Hepatic stellate cell (primary cell): Measurements from ENCODE around the gene CTNND1.

Experiments
- DNase-seq: peaks from one replicate; pipeline ENCODE4 v3.0.0; 2011; ENCODE audit warnings: low spot score

CTNND1 gene

DNA sequence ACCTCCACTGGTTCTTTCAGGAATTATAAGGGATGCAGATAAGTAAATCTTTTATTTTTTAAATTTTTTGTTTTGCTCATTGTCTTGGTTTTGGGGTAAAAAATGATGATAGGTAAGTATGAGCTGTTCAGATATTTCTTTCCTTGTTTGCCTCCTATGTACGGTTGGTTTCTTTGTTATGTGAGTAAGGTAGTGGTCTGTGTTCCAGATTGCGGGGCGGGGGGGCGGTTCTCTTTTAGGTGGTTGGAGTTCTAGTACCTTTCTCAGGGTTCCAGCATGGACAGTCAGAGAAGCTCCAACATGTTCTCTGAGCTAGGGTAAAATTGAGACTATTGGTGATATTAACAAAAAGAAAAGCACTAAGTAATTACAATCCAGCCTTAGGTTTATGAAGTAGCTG lies 2.4 kb downstream of the CTNND1 start:
- DNase-seq, result no peak

DNA sequence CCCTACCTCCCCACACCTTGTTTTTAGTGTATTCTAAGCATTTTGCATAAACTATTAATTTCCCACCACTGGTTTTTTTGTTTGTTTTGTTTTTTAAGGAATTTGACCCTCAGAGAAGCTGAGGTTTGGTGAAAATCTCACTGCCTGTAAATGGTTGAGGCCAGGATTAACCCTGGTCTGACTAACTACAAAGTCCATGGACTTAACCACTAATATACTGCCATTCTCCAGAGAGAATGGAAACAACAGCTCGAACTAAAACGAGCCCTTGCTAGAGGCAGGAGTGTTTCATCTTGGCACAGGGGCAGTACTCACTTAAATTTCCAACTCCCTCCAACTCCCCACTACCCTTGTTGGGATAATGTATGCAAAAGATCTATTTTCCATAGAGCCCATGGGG lies 3.0 kb downstream of the CTNND1 start:
- DNase-seq, result no peak

DNA sequence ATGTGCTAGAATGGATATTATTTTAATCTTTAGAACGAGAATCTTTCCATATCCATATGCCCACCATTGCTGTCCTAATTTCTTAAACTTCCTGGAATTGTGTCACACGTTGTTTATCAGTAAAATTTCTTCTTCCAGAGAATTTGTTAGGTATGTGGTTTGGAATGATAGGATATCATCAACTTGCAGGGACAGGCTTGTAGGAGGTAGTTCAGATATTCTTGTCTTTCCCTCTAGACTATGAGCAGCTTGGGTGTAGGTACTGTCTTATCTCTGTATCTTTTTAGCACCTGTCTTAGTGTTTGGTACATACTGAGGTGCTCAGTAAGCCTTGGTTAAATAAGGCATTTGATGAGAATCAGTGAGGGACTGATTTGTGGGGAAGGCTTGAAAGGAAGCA lies 3.4 kb downstream of the CTNND1 start:
- DNase-seq, result no peak

DNA sequence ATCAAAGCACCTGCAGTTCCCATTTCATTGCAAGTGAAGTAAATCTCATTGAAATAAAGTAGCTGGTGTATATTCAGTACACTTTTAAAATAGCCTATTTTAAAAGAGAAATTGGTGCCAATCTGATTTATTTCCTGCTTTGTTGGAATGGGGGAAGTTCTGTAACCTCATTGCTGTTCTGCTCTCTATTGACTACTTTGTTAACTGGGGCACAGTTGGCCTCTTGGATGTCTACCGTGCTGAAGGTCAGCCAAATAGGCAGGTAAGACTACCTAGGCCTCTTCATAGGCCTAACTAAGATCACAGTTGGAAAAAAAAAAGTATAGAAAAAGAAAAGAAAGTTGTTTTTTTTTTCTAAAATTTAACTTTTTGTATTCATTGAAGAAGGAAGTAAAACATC lies 9.2 kb downstream of the CTNND1 start:
- DNase-seq, result no peak

DNA sequence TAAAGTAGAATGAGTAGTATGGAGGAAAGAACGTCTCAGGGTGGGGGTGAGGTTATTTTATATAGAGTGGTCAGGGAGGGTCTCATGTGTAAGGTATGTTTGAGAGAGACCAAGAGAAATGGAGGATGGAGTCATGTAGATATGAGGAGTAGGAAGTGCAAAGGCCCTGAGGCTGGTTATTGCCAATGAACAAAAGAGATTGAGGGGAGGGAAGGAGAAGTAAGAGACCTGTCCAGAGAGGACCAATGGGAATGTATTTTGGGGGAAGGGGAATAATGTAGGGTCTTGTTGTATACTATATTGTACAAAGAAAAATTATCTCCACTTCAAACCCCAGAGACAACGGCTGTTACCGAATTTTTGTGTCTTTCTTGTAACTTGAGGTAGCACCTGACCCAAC lies 9.8 kb downstream of the CTNND1 start:
- no peak for DNase-seq

DNA sequence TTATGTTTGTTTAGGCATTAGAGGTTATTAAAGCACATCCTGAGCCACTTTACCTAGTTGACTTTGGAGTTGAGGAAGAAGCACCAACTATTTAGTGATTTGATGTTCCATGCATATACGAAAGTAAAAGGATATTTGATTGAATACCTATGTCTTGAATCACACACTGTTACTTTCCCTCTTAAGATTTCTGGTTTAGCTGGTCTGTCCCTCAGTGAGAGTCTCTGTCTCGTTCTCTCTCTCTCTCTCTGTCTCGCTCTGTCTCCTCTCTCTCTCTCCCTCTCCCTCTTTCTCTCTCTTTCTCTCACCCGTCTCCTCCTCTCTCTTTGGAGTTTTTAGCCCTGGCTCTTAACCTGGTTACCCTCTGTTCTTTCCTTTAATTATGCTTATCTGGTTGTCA lies 11.0 kb downstream of the CTNND1 start:
- DNase-seq, result no peak

DNA sequence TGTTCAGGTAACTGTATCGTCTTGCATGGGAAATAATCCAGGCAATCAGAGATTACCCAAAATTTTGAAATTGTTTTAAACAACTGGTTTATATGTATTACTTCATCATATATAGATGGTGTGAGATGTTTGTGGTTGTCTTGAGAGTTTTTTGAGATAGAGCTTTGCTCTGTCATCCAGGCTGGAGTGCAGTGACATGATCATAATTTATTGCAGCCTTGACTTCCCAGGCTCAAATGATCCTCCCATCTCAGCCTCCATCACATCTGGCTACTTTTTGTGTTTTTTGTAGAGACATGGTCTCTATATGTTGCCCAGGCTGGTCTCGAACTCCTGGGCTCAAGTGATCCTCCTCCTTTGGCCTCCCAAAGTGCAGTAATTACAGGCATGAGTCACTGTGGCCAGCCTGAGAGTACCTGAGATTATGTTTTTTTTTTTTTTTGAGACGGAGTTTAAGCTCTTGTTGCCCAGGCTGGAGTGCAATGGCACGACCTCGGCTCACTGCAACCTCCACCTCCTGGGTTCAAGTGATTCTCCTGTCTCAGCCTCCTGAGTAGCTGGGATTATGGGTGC lies 11.5 kb downstream of the CTNND1 start:
- DNase-seq, result no peak

DNA sequence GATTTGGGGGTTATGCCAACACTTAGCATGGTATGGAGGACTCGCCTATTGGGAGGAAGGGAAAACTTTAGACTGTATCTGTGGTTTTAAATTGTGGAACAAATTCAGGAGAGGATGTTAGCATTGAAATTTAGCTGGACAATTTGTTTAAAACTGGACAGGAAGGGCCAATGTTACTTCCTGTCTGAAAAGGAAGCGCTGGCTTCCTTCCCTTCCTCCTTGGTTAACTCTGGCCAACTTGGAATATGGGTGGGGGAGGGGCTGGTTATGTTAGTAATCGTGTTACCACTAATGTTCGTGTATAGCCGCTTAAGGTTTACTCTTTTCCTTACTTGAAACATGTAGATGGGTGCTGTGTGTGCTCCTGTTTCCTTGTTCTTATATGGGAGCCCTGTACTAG lies 13.9 kb downstream of the CTNND1 start:
- no peak for DNase-seq

DNA sequence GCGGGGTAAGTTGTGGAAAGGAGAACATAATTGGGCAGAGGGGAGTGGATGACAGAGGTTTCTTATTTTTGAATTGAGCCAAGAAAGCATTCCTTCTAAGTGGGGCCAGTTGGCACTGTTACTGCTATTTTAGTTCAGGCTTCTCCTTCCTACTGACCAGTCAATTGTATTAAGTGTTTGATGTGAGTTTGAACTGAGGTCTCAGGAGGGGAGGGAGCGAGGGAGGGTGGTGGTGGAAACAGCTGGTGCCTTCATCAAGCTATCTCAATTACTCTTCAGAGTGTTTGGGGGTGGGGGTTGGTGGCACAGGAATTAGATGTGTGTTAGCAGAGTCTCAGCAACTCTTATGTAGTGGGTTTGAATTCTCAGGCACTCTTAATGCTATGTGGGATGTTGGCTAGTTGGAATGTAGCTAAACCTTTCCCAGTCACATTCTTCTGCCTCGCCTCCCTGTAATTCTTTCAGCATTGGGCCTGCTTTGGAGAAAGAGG lies 14.5 kb downstream of the CTNND1 start:
- no peak for DNase-seq

DNA sequence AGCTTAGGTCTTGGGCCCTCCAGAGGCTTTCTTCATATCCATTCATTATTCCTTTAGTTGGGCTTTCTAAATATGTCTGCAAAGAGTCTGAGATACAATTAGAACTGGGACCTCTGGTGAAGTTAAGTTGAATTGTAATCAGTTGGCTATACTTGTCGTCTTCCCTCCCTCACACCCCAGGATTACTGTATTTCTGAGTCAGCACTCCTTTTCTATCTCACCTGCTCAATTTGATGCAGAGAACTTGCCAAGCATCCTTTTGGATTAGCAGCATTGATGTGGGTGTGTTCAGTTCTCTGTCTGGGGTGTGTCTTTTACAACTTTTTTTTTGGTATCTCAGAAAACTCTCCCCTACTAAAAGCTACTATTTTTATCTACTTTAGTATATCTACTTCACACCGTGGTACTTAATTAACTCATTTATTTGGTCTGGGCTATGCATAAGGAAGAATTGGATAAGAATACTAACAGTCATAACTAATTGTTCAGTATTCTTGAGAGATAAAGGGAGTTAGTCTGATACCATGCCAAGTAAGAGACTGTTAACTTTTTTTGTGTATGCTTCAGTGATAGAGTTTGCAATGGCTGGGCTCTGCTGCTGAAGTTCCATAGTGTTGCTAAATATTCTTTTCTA lies 15.1 kb downstream of the CTNND1 start:
- DNase-seq, result no peak

DNA sequence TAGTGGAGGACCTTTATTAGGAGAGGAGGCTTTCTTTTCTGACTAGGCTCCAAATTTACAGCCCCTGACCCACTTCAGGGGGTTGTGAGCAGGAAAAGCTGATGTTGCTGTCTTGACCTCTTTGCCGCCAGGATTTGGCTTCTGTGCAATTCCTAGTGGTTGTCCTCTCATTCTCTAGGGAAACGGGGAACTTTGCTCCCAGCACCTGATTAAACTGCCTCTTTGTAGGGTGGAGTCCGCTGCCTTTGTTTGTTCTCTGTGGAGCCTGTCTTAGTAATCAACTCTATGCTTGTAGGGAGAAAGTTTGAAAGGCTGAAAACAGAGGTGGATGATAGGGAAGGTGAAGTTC lies 16.3 kb downstream of the CTNND1 start:
- no peak for DNase-seq

DNA sequence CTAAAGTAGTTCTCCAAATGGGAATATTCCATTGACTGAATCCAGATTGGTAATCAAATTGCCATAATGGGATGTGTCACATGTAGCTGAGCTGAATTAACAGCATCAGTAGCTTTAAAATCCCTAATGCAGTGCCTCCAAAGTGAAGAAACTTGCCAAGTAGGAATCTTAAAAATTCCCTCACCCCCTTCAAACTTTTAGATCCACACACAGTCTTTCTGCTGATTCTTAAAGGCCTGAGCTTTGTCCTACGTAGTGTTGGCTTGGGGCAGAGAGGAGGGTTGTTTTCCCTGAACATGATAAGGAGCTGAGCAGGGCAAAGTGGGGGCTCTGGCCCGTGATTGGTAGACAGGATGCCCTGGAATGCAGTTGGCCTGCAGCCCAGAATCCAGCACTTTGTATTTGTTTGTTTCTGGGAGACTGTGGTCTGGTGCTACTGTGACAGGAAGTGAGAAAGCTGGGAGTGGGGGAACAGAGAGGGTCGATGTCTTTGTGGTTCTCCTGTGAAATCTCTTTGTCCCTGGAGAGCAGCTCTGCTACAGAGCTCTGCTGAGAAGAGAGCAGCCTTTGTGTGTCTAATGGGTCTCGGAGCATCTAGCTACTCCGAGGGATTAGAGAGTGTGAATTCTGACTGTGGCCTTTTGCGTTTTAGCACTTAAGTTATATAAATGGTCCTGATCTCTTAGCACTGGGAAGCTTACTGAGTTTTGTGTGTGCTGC lies 16.9 kb downstream of the CTNND1 start:
- peak; percentile 86 for DNase-seq

DNA sequence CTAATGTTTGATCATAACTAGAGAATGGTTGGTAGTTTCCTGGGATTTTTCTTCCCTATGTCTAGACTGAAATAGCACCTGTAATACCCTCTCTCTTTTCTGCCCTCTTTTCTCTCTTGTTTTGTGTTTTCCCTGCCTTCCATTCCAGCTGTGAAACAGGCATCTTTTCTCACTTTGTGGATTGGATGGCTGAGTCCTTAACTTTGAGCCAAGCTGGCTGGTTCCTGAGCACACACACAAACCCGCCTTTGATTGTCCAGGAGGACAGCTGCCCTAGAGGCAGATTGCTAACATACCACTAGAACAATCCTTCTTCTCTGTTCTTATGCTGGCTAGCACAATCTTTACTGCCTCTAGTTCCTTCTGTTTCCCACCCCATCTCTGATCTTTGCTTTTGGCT lies 17.7 kb downstream of the CTNND1 start:
- DNase-seq, result no peak

DNA sequence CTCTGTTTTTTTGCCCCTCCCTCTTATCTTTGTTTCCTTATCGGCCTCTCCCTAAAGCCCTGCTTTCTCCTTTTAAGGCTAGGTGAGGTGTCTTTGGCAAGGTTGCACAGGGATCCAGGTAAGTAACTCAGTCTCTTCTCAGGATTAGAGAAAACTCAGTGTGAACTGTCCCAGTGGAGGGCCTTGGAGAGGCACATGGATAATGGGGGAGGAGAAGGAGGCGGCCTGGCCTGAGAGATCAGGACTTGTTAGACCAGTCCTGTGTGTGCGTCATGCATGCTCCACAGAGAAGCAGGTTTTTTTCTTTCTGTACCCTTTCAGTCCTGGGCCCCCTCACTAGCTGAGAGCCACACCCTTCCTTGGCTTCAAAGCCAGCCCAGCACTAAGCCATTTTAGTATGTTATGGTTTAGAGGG lies 19.9 kb downstream of the CTNND1 start:
- DNase-seq, result no peak

DNA sequence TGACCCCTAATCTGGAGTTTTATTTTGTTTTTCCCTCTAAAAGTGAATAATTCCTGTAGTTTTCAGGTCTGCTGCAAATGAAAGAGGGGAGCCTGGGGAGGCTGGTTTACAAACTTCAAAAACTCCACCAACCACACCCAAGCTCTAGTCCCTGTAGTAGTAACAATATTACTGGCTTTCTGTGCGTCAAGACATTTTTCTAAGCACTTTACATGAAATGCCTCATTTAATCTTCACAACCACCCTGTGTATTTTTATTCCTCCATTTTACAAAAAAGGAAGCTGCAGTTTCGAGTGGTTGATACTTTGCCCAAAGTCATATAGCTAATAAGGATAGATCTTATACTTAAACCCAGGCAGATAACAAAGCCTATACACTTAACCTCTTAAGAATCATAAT lies 23.5 kb downstream of the CTNND1 start:
- DNase-seq, result no peak

DNA sequence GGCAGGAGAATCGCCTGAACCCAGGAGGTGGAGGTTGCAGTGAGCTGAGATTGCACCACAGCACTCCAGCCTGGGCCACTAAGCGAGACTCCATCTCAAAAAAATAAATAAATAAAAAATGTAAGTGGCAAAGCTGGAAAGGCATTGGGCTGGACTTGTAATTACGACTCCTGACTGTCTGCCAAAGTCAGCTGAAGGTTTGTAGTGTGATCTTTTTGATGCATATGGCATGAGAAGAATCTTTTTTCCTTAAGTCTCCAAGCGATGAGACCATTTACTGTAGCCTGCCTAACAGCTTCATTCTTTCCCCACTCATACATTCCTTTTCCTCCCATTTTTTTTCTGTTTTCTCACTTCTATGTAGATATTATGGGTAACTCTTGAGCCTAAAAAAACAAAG lies 24.8 kb downstream of the CTNND1 start:
- no peak for DNase-seq

DNA sequence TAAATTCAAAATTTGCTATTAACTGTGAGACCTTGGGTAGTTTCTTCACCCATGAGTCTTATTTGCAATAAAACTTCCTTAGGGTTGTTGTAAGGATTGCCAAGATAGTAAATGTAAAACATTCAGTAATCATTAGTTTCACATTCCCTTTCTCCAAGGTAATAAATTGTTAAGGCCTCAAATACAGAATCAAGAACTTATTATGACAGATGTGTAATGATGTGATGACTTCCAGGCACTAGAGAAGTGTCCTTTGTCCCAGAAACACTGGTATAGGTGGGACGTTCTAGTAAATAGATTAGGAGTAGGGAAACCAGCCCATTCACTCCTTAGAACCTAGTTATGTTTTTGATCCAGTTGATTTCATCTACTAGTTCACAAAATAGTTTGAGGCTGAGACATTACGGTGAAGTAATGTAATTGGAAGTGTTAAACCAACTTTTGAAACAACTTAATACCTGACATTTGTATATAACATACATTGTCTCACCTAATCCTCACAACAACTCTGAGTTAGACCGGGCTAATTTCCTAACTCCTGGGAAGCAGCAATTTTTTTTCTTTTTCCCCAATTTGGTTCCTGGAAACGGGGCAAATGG lies 25.5 kb downstream of the CTNND1 start:
- no peak for DNase-seq

DNA sequence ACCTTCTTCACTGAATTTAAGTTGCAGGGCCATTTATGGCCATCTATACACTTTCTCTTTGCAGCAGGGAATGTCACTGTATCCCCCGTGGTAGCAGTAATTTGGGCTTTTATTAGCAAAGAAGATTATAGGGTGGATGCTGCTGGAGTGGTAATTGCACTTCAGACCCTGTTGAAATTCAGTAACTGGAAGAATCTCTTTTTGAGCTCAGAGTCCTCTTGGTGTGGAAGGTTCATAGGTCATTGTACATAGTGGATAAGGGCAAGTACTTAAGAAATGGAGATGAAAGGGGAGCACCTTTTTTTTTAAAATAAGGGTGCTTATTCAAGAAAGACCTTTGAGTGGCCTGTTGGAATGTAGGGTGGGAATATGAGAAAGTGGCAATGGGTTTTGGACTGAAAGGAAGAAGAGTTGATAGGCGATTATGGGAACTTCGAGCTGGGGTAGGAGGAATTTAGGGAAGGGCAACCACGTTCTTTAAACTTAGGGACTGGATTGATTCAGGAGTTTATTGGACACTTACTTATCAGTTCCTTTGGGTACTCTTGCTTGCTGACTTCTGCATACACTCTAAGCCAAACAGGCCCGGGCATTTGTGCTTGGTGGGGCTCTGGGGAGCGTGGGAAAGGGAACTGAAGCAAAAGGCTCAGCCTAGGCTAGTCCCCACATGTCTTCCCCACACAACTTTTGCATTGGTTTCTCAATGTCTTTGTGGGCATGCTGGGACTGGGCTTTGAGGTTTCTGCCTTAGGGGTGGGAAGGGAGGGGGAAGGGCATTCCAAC lies 26.5 kb downstream of the CTNND1 start:
- DNase-seq, result no peak

DNA sequence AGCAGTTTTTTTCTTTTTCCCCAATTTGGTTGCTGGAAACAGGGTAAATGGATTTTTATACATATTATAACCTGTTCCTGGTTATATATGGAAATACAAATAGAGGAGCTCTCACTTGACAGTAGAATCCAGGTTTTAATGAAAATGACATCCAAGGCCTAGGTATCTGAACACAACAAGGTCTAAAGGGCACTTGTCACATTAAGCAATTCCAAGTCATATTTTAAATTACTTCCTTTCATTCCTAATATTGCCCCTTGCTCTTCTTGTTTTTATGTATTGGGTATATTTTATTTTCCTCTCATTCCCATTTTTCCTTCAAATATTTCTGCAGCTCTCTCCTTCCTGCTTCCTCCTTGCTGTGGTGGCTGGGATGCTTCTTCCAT lies 27.1 kb downstream of the CTNND1 start:
- DNase-seq, result no peak

DNA sequence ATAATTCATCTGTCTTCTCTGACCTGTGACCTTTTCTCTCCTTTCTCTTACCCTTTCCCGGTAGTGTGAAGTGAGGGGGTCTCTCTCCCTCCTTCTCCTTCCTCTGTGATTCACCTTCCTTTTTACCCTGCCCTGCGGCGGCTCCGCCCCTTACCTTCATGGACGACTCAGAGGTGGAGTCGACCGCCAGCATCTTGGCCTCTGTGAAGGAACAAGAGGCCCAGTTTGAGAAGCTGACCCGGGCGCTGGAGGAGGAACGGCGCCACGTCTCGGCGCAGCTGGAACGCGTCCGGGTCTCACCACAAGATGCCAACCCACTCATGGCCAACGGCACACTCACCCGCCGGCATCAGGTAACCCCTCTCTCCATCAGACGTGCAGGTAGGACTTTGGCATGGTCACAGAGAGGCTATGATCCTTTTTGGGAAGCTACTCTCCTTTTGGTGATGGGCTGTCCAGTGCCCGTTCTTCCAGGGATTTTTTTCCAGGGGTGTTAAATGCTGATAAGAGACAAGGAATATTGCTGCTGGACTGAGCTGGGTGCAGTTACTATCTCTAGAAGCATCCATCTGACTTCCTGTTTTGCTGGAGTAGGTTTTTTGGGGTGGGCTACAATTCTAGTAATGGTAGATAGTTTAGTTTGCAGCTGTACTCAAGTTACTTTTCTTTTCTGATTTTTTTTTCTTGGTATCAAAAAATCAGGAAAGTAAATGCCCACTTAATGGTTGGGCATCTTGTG lies 29.9 kb downstream of the CTNND1 start:
- DNase-seq, result no peak

DNA sequence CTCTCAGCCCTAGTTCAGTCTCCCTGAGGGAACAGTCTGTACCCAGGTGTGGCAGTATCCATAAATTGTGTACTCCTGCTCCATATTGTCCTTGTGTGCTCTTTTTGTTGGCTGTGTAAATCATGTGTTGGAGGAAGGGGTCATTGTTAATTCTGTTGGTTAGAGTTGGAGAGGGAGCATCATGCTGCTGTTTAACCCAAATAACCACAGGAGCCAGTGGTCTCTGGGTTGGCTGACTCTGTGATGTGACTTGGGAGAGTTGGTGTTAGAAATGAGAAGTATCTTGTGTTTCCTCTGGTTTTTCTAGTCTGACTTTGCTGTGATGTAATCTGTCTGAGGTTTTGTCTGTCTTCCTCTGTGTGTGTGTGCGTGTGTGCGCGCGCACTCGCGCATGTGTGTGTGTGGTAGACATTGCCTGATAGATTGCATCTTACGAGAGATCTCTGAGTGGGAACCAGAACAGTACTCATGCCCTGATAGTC lies 30.5 kb downstream of the CTNND1 start:
- no peak for DNase-seq

DNA sequence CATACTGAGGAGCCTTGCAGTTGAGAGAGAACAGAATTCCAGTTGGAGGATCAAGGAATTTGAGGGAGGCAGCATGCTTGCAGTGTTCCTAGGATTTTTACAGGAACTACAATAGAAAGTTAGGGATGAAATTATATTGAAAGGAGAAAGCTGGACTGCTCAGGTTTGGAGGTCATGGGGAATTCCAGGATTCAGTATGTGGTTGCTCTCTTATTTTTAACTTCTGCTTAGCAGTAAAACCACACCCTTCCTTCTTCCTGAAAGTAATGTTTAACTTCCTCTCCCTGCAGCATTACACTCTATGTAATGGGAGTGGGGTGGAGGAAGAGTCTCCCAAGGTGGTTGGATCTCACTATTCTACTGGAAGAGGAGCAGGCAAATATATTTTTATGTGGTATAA lies 31.3 kb downstream of the CTNND1 start:
- no peak for DNase-seq
